Neuronal stem cell (in vitro differentiated cells): Measurements from ENCODE around the gene USP11.

Experiments
- DNase-seq: peaks from one replicate; pipeline ENCODE4 v3.0.0-alpha.2; 2013; ENCODE audit warnings: low spot score
- H2AFZ ChIP-seq: one replicate; pipeline ENCODE4 v1.6.1; 2013; ENCODE audit warnings: mild to moderate bottlenecking, low read length, inconsistent platforms
- H2AK5ac ChIP-seq: 2 replicates; pipeline ENCODE4 v1.6.1; 2013; ENCODE audit warnings: low read depth, mild to moderate bottlenecking, inconsistent platforms, low read length, moderate library complexity, mixed read lengths
- H2BK120ac ChIP-seq: 2 replicates; pipeline ENCODE4 v1.6.1; 2013; ENCODE audit warnings: low read depth, mild to moderate bottlenecking, inconsistent platforms, low read length, moderate library complexity, mixed read lengths
- H2BK12ac ChIP-seq: one replicate; pipeline ENCODE4 v1.6.1; 2013; ENCODE audit warnings: low read length, inconsistent platforms
- H2BK15ac ChIP-seq: 2 replicates; pipeline ENCODE4 v1.6.1; 2013; ENCODE audit warnings: mild to moderate bottlenecking, low read length, inconsistent platforms, mixed read lengths
- H2BK5ac ChIP-seq: one replicate; pipeline ENCODE4 v1.6.1; 2013; ENCODE audit warnings: inconsistent platforms, mild to moderate bottlenecking, low read length, moderate library complexity
- H3K14ac ChIP-seq: one replicate; pipeline ENCODE4 v1.6.1; 2013; ENCODE audit warnings: low read length, inconsistent platforms
- H3K18ac ChIP-seq: 2 replicates; pipeline ENCODE4 v1.6.1; 2013; ENCODE audit warnings: low read length, inconsistent platforms
- H3K23ac ChIP-seq: 2 replicates; pipeline ENCODE4 v1.6.1; 2013; ENCODE audit warnings: low read depth, mild to moderate bottlenecking, mixed read lengths, low read length, inconsistent platforms; ENCODE audit not compliant: poor library complexity
- H3K27ac ChIP-seq: replicated peaks from 3 replicates; pipeline ENCODE4 v1.5.1; 2013; ENCODE audit warnings: low read length, inconsistent platforms
- H3K27me3 ChIP-seq, 3 experiments: 2 replicates each; pipeline ENCODE4 v1.6.1; 2013; ENCODE audit warnings: low read length in 3 of 3, mild to moderate bottlenecking in 2 of 3, inconsistent platforms in 1 of 3, low read depth in 1 of 3, mixed read lengths in 1 of 3, moderate library complexity in 1 of 3; ENCODE audit not compliant: control insufficient read depth in 3 of 3, insufficient read depth in 3 of 3
- H3K36me3 ChIP-seq, 2 donors: replicated peaks in 1 of 2; 2 replicates each; pipeline ENCODE4 v1.6.1; 2013; ENCODE audit warnings: low read length in 2 of 2; ENCODE audit not compliant: control insufficient read depth in 2 of 2, insufficient read depth in 2 of 2
- H3K4ac ChIP-seq: 2 replicates; pipeline ENCODE4 v1.6.1; 2013; ENCODE audit warnings: inconsistent platforms, mild to moderate bottlenecking, low read length, moderate library complexity
- H3K4me1 ChIP-seq, 2 donors: 1 replicate in 1 of 2; 2 replicates in 1 of 2; pipeline ENCODE4 v1.6.1; 2013; ENCODE audit warnings: low read length in 2 of 2, low read depth in 1 of 2; ENCODE audit not compliant: control insufficient read depth in 2 of 2, insufficient read depth in 1 of 2
- H3K4me2 ChIP-seq: one replicate; pipeline ENCODE4 v1.6.1; 2013; ENCODE audit warnings: mild to moderate bottlenecking, low read length, inconsistent platforms; ENCODE audit not compliant: insufficient read depth, poor library complexity, severe bottlenecking
- H3K4me3 ChIP-seq, 2 donors: 2 replicates each; pipeline ENCODE4 v1.5.1; 2013; ENCODE audit warnings: low read length in 2 of 2, mild to moderate bottlenecking in 2 of 2, inconsistent platforms in 1 of 2, moderate library complexity in 1 of 2
- H3K79me1 ChIP-seq: one replicate; pipeline ENCODE4 v1.6.1; 2013; ENCODE audit warnings: low read depth, mild to moderate bottlenecking, inconsistent platforms, low read length, moderate library complexity
- H3K9ac ChIP-seq: one replicate; pipeline ENCODE4 v1.6.1; 2013; ENCODE audit warnings: mild to moderate bottlenecking, low read depth, low read length, inconsistent platforms; ENCODE audit not compliant: poor library complexity
- H3K9me3 ChIP-seq, 2 donors: replicated peaks in 1 of 2; 2 replicates each; pipeline versions ENCODE3 to v1.6.1; 2013; ENCODE audit warnings: low read length in 2 of 2, mild to moderate bottlenecking in 2 of 2, inconsistent platforms in 1 of 2, low read depth in 1 of 2, mixed read lengths in 1 of 2, moderate library complexity in 1 of 2; ENCODE audit not compliant: control insufficient read depth in 2 of 2, insufficient read depth in 1 of 2
- H4K8ac ChIP-seq: one replicate; pipeline ENCODE4 v1.6.1; 2013; ENCODE audit warnings: low read depth, mild to moderate bottlenecking, inconsistent platforms, low read length, moderate library complexity
- H4K91ac ChIP-seq: one replicate; pipeline ENCODE4 v1.6.1; 2013; ENCODE audit warnings: low read length, low read depth, mild to moderate bottlenecking, inconsistent platforms; ENCODE audit not compliant: poor library complexity
- WGBS, 2 donors: extraction: QIAGEN DNeasy Blood & Tissue Kit; methylation state at CpG; one replicate each; pipeline ENCODE4 v1.1.7; 2013; ENCODE audit warnings: missing lambda C conversion rate in 2 of 2, mixed read lengths in 1 of 2; ENCODE audit not compliant: insufficient read length in 2 of 2, insufficient replicate concordance in 1 of 2; ENCODE audit errors: extremely low coverage in 2 of 2; 5-methylcytosine and 5-hydroxymethylcytosine counted together

The USP11 gene

GRCh38 chrX:47187106-47187677, 45.6 kb upstream of the USP11 start:
- H3K14ac ChIP-seq: no peak overlapping the region
- no peak overlapping the region for H2AK5ac ChIP-seq
- no peak overlapping the region for H3K4me3 ChIP-seq
- no peak overlapping the region for H3K4ac ChIP-seq
- no peak overlapping the region for H2BK120ac ChIP-seq
- H3K18ac ChIP-seq: no peak overlapping the region
- no peaks in the 10 kb centered on the region for H3K79me1 ChIP-seq
- no peak overlapping the region for H2BK5ac ChIP-seq
- H4K91ac ChIP-seq: no peak overlapping the region
- no peak overlapping the region for H2BK12ac ChIP-seq
- H2AFZ ChIP-seq: no peak overlapping the region
- H3K9ac ChIP-seq: no peak overlapping the region
- H4K8ac ChIP-seq: no peak overlapping the region
- H3K27ac ChIP-seq: no peak overlapping the region
- H3K4me2 ChIP-seq: no peak overlapping the region
- DNase-seq: no peak
- H3K23ac ChIP-seq: no peak overlapping the region
- no CpG with 5 or more reads among the region's 4 CpGs for WGBS, 2 donors
- peaks cover 0 to 28% (median 0%) of the 10 kb centered on the region in 3 experiments for H3K27me3 ChIP-seq
- peaks cover 0 to 3% of the 10 kb centered on the region in 2 donors for H3K4me1 ChIP-seq
- H3K36me3 ChIP-seq: peaks cover 9 to 46% of the 10 kb centered on the region in 2 donors
- no peak overlapping the region for H2BK15ac ChIP-seq
- no peaks in the 10 kb centered on the region for H3K9me3 ChIP-seq

GRCh38 chrX:47189906-47190305, 42.9 kb upstream of the USP11 start:
- H3K36me3 ChIP-seq: peaks cover 7 to 30% of the 10 kb centered on the region in 2 donors
- no peak overlapping the region for H3K4ac ChIP-seq
- no peak overlapping the region for H2BK12ac ChIP-seq
- H2BK5ac ChIP-seq: no peak overlapping the region
- H2AK5ac ChIP-seq: no peak overlapping the region
- no CpG with 5 or more reads among the region's 19 CpGs for WGBS, 2 donors
- no peak overlapping the region for H3K18ac ChIP-seq
- H3K9me3 ChIP-seq: no peaks in the 10 kb centered on the region
- H3K9ac ChIP-seq: no peak overlapping the region
- H3K27me3 ChIP-seq: peaks cover 0 to 19% (median 0%) of the 10 kb centered on the region in 3 experiments
- H2AFZ ChIP-seq: no peak overlapping the region
- H2BK15ac ChIP-seq: no peak overlapping the region
- no peak overlapping the region for H4K91ac ChIP-seq
- H4K8ac ChIP-seq: no peak overlapping the region
- DNase-seq: no peak
- H2BK120ac ChIP-seq: no peak overlapping the region
- H3K4me2 ChIP-seq: no peak overlapping the region
- H3K4me3 ChIP-seq: no peak overlapping the region
- H3K23ac ChIP-seq: no peak overlapping the region
- H3K27ac ChIP-seq: no peak overlapping the region
- H3K79me1 ChIP-seq: peaks cover 2% of the 10 kb centered on the region
- no peak overlapping the region for H3K14ac ChIP-seq
- peaks cover 6 to 8% of the 10 kb centered on the region in 2 donors for H3K4me1 ChIP-seq

GRCh38 chrX:47190445-47191269, 42.2 kb upstream of the USP11 start:
- WGBS, 2 donors: no CpG with 5 or more reads among the region's 40 CpGs
- H3K4me3 ChIP-seq: peak overlapping the region; percentile 57 to 80
- no peak overlapping the region for H3K14ac ChIP-seq
- no peak overlapping the region for H2AK5ac ChIP-seq
- no peak overlapping the region for H4K91ac ChIP-seq
- peak overlapping the region; percentile 80 for H3K18ac ChIP-seq
- H3K9me3 ChIP-seq: no peaks in the 10 kb centered on the region
- no peak overlapping the region for H3K4ac ChIP-seq
- H3K4me2 ChIP-seq: peak overlapping the region; percentile 91
- H2BK12ac ChIP-seq: no peak overlapping the region
- peaks cover 2 to 29% of the 10 kb centered on the region in 2 donors for H3K36me3 ChIP-seq
- no peak overlapping the region for H3K23ac ChIP-seq
- H2BK5ac ChIP-seq: no peak overlapping the region
- H2BK120ac ChIP-seq: no peak overlapping the region
- H4K8ac ChIP-seq: no peak overlapping the region
- peak; percentile 78 for DNase-seq
- H3K79me1 ChIP-seq: peaks cover 2% of the 10 kb centered on the region
- no peak overlapping the region for H2BK15ac ChIP-seq
- peaks cover 0 to 15% (median 0%) of the 10 kb centered on the region in 3 experiments for H3K27me3 ChIP-seq
- no peak overlapping the region for H3K9ac ChIP-seq
- peaks cover 9 to 12% of the 10 kb centered on the region in 2 donors for H3K4me1 ChIP-seq
- peak overlapping the region; percentile 86 for H2AFZ ChIP-seq
- H3K27ac ChIP-seq: peak overlapping the region; percentile 31

GRCh38 chrX:47191331-47191730, 41.5 kb upstream of the USP11 start:
- no peak overlapping the region for H2BK12ac ChIP-seq
- no peak overlapping the region for H2AK5ac ChIP-seq
- no peak overlapping the region for H2BK120ac ChIP-seq
- no peak overlapping the region for H3K18ac ChIP-seq
- H3K4ac ChIP-seq: no peak overlapping the region
- no peak overlapping the region for H3K14ac ChIP-seq
- H3K9me3 ChIP-seq: no peaks in the 10 kb centered on the region
- peaks cover 2% of the 10 kb centered on the region for H3K79me1 ChIP-seq
- peak overlapping the region; percentile 91 for H3K4me2 ChIP-seq
- peak overlapping the region; percentile 57 to 80 for H3K4me3 ChIP-seq
- no peak overlapping the region for H3K9ac ChIP-seq
- no peak overlapping the region for H3K23ac ChIP-seq
- H2AFZ ChIP-seq: peak overlapping the region; percentile 86
- H3K4me1 ChIP-seq: peaks cover 16 to 18% of the 10 kb centered on the region in 2 donors
- H3K36me3 ChIP-seq: peaks cover 0 to 29% of the 10 kb centered on the region in 2 donors
- H3K27me3 ChIP-seq: peaks cover 0 to 10% (median 0%) of the 10 kb centered on the region in 3 experiments
- no peak overlapping the region for H4K8ac ChIP-seq
- H2BK15ac ChIP-seq: no peak overlapping the region
- DNase-seq: no peak
- H3K27ac ChIP-seq: no peak overlapping the region
- H4K91ac ChIP-seq: no peak overlapping the region
- WGBS, 2 donors: no CpG with 5 or more reads among the region's 26 CpGs
- no peak overlapping the region for H2BK5ac ChIP-seq
